ENCODE data around the gene NR1D1.

Gene NR1D1

DNA sequence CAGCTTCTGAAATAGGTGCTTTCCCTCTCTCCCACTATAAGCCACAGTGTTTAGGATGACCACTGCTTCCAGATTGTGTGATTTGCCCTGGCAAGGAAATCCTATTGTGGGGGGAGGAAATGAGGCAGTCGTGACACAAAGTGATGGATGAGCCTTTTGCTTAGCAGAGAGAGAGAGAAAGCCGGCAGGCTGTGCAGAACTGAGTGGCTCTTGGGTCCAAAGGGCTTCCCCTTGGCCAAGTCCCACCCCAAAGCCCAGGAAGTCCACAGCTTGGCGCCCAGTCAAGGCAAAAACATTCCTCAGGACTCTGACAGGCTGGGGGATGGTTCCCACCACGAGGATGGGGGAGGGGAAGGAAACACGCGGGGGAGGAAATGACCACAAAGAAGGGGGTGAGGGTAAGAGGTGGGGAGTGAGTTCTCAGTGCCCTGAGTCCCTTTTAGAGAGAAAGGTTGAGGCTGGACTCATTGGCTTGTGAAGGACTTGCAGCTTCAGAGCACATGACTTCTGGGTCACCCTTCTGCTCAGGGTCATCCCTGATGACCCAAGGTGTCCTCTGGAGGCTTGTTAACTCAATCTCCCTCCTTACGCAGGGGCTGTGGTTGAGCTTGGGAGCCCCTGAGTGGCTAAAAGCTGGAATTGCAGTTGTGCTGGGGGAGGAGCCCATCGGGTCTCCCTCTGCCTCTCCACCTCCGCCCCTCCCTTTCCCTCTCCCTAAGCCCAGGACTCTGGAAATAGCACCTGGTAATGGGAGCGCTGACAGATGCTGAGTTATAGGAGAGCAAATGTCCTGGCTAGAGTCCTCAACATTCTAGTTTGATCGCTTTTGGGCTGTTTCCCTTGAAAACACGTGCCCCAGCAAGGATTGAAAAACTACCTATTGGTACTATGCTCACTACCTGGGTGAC, 11.1 kb upstream of the NR1D1 start:
- Histone ChIP-seq H3K27ac (ENCODE audit: low read length) (peak overlapping the region; percentile 97), H3K4me1 (ENCODE audit: control insufficient read depth, insufficient read depth, low read length) (peaks cover 77% of the 10 kb centered on the region), H3K4me3 (ENCODE audit: low read length in 2 of 2) (peak overlapping the region in 1 of 2 donors; percentile 55)

DNA sequence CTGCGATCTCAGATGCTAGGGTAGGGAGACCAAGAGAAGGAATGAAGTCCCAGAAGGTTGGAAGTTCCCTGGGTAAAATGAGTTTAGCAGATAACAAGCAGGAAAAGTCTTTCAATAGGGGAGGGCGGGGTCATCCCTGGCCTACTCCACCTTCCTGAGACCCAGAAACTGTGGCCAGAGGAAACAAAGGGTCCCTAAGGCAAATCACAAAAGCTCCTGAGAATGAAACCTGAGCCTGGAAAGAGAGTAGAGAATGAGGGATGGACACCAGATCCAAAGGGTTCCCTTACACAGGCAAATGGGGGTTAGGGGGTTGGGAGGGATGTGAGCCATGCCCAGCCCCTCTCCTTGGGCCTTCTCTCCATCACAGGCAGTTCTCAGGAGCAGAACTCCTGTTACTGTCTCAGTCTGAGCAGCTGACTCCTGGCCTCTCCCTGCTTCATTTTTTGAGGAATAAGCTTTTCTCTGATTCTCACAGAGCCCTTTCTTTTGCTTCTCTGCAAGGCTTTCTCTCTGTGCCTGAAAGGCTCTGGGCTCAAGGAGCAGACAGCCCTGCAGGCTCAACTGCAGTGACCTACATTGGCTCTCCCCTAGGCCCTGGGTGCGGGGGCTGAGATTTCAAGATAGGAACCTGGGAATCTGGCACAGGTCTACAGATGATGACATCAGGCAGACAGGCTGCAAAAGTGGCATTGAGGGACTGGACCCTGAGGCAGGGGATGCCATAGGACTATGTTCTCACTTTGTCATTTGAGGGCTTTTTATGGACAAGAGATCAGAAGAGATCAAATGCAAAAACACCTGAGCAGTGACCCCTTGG, 9.8 kb upstream of the NR1D1 start:
- H3K27ac ChIP-seq (ENCODE audit: low read length), result peak overlapping the region; percentile 97
- peak overlapping the region; percentile 36 to 59 for H3K9ac ChIP-seq (ENCODE audit: low read length in 2 of 2)
- peak overlapping the region in 1 of 2 donors; percentile 55 for H3K4me3 ChIP-seq (ENCODE audit: low read length in 2 of 2)
- peaks cover 89% of the 10 kb centered on the region for H3K4me1 ChIP-seq (ENCODE audit: control insufficient read depth, insufficient read depth, low read length)
- H3K36me3 ChIP-seq (ENCODE audit: control insufficient read depth in 2 of 2, insufficient read depth in 2 of 2, low read length in 2 of 2), result no peaks in the 10 kb centered on the region
- no peaks in the 10 kb centered on the region for H3K9me3 ChIP-seq (ENCODE audit: control insufficient read depth in 2 of 2, low read length in 2 of 2)
- no peaks in the 10 kb centered on the region for H3K27me3 ChIP-seq (ENCODE audit: control insufficient read depth in 1 of 2, insufficient read depth in 2 of 2, low read length in 2 of 2)

More for the DNA sequence above, 11.1 kb upstream of the NR1D1 start:
- Histone ChIP-seq H3K9ac (ENCODE audit: low read length in 2 of 2) (peak overlapping the region; percentile 59 to 60), H3K9me3 (ENCODE audit: control insufficient read depth in 2 of 2, low read length in 2 of 2) (no peaks in the 10 kb centered on the region), H3K27me3 (ENCODE audit: control insufficient read depth in 1 of 2, insufficient read depth in 2 of 2, low read length in 2 of 2) (no peaks in the 10 kb centered on the region), H3K36me3 (ENCODE audit: control insufficient read depth in 2 of 2, insufficient read depth in 2 of 2, low read length in 2 of 2) (no peaks in the 10 kb centered on the region)

DNA sequence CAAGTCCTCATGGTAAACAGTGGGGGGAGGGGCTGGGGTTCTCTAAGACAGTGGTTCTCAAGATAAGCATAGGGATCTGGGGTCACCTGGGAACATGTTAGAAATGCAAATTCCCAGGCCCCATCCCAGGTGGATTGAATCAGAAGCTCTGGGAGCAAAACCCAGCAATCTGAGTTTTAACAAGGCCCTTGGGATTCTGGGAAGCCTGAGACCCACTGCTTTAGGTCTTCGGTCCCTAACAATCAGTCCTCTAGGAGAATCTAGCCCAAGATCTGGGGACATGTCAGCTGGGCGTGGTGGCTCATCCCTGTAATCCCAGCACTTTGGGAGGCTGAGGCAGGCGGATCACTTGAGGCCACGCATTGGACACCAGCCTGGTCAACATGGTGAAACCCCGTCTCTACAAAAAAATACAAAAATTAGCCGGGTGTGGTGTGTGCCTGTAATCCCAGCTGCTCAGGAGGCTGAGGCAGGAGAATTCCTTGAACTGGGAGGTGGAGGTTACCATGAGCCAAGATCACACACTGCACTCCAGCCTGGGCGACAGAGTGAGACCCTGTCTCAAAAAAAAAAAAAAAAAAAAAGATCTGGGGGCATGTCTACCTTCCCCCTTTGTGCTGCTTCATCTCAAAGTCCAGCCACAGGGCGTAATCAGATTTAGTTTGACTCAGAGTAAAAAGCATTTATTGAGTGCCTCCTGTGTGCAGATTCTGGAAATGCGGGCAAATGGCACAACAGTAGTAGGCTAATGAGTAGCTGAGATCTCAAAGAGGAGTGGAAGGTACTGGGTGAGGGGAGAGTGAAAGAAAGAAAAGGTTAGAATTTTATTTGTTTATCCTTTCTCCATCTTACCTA, 8.8 kb upstream of the NR1D1 start:
- H3K9me3 ChIP-seq (ENCODE audit: control insufficient read depth in 2 of 2, low read length in 2 of 2), result no peaks in the 10 kb centered on the region
- H3K4me1 ChIP-seq (ENCODE audit: control insufficient read depth, insufficient read depth, low read length), result peaks cover 99% of the 10 kb centered on the region
- no peaks in the 10 kb centered on the region for H3K36me3 ChIP-seq (ENCODE audit: control insufficient read depth in 2 of 2, insufficient read depth in 2 of 2, low read length in 2 of 2)
- H3K27me3 ChIP-seq (ENCODE audit: control insufficient read depth in 1 of 2, insufficient read depth in 2 of 2, low read length in 2 of 2), result no peaks in the 10 kb centered on the region
- H3K9ac ChIP-seq (ENCODE audit: low read length in 2 of 2), result peak overlapping the region; percentile 13 to 50
- H3K27ac ChIP-seq (ENCODE audit: low read length), result peak overlapping the region; percentile 97
- H3K4me3 ChIP-seq (ENCODE audit: low read length in 2 of 2), result no peak overlapping the region

DNA sequence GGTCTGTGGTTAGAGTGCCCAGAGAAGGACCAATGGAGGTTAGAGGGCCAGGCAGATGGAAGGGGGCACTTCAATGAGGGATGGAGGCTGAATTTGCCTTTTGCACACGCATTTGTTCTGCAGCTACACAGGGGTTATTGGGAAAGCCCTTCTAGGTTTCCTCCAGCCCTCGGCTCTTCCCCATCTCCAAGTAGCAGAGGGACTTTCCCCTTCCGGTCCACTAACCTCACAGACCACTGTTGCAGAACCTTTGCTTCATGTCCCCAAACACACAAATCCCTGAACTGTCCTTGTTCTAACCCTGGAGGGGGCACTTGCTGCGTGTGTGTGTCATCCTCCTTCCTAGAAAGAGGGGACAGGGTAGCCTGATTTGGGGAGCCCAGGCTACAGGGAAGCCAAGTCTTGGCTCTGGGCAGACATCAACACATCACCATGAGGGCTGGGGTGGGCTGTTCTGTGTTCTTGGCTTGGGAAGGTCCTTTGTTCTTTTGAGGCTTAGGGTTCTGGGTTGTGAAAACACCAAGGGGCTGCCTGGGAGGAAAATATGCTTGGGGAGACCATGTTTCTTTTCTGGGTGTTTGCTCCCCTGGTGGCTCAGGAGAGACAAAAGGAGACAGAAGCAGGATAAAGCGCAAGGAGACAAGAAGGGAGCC, 7.3 kb upstream of the NR1D1 start:
- peaks cover 99% of the 10 kb centered on the region for H3K4me1 ChIP-seq (ENCODE audit: control insufficient read depth, insufficient read depth, low read length)
- no peaks in the 10 kb centered on the region for H3K36me3 ChIP-seq (ENCODE audit: control insufficient read depth in 2 of 2, insufficient read depth in 2 of 2, low read length in 2 of 2)
- H3K9me3 ChIP-seq (ENCODE audit: control insufficient read depth in 2 of 2, low read length in 2 of 2), result no peaks in the 10 kb centered on the region
- peak overlapping the region; percentile 97 for H3K27ac ChIP-seq (ENCODE audit: low read length)
- H3K4me3 ChIP-seq (ENCODE audit: low read length in 2 of 2), result peak overlapping the region; percentile 49 to 52
- H3K9ac ChIP-seq (ENCODE audit: low read length in 2 of 2), result peak overlapping the region; percentile 50 to 72
- H3K27me3 ChIP-seq (ENCODE audit: control insufficient read depth in 1 of 2, insufficient read depth in 2 of 2, low read length in 2 of 2), result no peaks in the 10 kb centered on the region

DNA sequence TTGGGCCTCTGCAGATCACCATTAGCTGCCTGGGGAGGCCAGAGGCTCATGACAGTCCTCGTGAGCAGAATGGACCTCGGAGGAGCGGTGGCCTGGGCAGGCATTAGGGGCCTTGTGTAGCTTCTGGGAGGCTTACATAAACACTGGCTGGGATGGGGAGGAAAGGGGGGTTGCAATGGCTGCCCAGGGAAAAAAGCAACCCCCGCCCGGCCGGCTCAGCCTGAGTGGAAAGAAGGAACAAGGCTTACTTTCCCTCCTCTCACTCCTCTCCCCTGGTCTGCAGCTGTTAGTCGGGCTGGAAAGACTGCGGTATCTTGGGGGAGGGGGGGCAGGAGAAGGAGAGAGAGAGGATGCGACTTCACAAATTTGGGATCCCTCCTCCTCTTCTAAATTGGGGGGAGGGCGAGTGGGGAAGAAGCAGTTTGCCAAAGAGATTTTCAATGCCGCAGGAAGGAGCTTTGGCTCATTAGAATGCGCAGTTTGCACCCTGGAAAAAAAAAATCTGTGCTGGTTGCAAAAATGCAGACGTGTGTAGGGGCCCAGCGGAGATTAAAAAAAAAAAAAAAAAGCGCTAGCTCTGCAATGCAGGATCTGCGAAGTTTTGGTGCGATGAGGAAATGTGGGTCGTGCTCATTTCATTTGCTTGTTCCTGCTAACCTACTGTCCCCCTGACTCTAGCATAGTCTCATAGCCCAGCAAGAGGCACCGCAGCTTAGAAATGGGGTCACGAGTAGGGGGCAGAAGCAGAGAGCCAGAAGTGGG, 6.6 kb upstream of the NR1D1 start:
- Histone ChIP-seq H3K27ac (ENCODE audit: low read length) (peak overlapping the region; percentile 97), H3K9ac (ENCODE audit: low read length in 2 of 2) (peak overlapping the region in 1 of 2 donors; percentile 72), H3K4me1 (ENCODE audit: control insufficient read depth, insufficient read depth, low read length) (peaks cover 92% of the 10 kb centered on the region), H3K4me3 (ENCODE audit: low read length in 2 of 2) (peak overlapping the region; percentile 49 to 52), H3K36me3 (ENCODE audit: control insufficient read depth in 2 of 2, insufficient read depth in 2 of 2, low read length in 2 of 2) (no peaks in the 10 kb centered on the region), H3K9me3 (ENCODE audit: control insufficient read depth in 2 of 2, low read length in 2 of 2) (no peaks in the 10 kb centered on the region), H3K27me3 (ENCODE audit: control insufficient read depth in 1 of 2, insufficient read depth in 2 of 2, low read length in 2 of 2) (no peaks in the 10 kb centered on the region)

DNA sequence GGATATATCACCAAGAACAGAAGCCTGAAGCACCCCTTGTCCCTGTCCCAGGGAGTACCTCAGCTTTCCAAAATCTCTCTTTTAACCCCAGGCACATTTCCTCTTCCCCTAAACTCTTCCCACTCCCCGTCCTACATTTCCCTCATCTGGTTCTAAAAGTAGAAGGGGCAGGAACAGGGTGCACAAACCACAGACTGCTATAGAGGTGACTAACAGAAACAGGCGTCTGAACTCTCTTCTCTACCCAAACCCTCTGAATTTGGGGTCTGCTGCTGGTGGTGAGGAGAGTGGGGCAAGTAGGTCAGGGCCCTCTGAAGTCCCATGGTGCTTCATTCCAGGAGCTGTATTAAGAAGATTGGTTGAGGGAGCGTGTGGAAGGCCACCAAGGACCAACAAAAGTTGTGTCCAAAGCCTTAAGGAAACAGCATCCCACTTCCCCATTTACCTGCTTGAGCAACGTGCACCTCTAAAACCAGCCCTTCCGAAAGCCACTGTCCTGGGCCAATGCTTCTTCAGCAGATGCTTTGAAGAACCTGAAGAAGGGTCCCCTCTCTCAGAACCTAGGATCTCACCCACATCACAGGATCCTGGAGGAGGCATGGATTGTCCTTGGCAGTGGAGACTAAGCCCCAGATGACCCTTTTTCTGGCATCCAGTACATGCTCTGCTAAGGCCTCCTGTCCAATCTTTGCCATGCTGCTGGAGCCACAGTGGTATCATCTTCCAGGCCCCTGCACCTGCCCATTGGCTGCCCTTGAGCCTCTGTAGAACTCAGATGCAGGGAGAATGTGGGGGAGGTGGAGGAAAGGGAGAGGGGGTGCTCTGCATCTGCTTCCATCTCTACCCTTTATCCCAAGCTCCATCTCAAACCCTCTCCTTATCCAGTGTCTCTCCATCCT, 5.7 kb upstream of the NR1D1 start:
- H3K9ac ChIP-seq (ENCODE audit: low read length in 2 of 2), result peak overlapping the region in 1 of 2 donors; percentile 47
- peak overlapping the region; percentile 49 to 52 for H3K4me3 ChIP-seq (ENCODE audit: low read length in 2 of 2)
- H3K36me3 ChIP-seq (ENCODE audit: control insufficient read depth in 2 of 2, insufficient read depth in 2 of 2, low read length in 2 of 2), result no peaks in the 10 kb centered on the region
- H3K9me3 ChIP-seq (ENCODE audit: control insufficient read depth in 2 of 2, low read length in 2 of 2), result no peaks in the 10 kb centered on the region
- peaks cover 88% of the 10 kb centered on the region for H3K4me1 ChIP-seq (ENCODE audit: control insufficient read depth, insufficient read depth, low read length)
- no peaks in the 10 kb centered on the region for H3K27me3 ChIP-seq (ENCODE audit: control insufficient read depth in 1 of 2, insufficient read depth in 2 of 2, low read length in 2 of 2)
- peak overlapping the region; percentile 97 for H3K27ac ChIP-seq (ENCODE audit: low read length)

DNA sequence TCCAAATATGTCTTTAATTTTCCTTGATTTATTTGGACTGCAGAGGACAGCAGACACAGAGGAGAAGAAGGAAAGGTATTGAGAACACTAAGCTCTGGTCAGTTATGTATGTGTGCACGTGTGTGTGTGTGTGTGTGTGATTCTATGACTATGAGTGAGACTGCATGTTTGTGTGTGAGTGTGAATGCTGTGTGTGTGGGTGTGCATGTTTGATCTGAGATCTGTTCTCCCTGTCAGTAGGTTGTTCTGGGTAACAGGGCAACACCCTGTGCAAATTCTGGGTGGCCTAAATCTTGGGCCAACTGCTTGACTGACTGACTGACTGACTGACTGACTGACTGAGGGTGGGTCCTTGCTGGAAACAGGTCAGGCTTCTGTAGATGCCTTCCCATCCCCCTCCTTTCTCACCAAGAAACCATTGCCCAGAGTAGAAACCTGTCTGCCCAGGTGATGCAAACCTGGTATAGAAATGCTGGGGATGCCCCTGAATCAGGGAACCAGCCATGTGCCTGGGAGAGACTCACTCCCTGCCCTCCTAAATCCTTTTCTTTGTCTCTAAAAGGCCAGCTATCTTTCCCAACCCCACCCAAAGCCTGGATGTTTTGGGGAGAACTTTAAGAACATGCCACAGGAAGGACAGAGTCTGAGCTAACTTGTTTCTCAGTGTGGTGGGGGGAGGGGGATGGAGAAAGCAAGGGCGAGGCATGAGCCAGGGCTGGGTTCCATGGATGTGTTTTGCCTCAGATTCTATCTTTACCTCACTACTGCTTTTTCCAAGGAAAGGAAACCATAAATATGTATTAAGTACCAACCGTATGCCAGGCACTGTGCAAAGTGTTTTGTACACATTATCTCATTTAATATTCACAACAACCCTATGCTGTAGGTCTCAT, 4.5 kb upstream of the NR1D1 start:
- peak overlapping the region; percentile 1 to 5 for H3K9ac ChIP-seq (ENCODE audit: low read length in 2 of 2)
- H3K27ac ChIP-seq (ENCODE audit: low read length), result peak overlapping the region; percentile 53
- no peaks in the 10 kb centered on the region for H3K27me3 ChIP-seq (ENCODE audit: control insufficient read depth in 1 of 2, insufficient read depth in 2 of 2, low read length in 2 of 2)
- no peaks in the 10 kb centered on the region for H3K36me3 ChIP-seq (ENCODE audit: control insufficient read depth in 2 of 2, insufficient read depth in 2 of 2, low read length in 2 of 2)
- H3K4me3 ChIP-seq (ENCODE audit: low read length in 2 of 2), result peak overlapping the region; percentile 1 to 44
- no peaks in the 10 kb centered on the region for H3K9me3 ChIP-seq (ENCODE audit: control insufficient read depth in 2 of 2, low read length in 2 of 2)
- peaks cover 80% of the 10 kb centered on the region for H3K4me1 ChIP-seq (ENCODE audit: control insufficient read depth, insufficient read depth, low read length)

DNA sequence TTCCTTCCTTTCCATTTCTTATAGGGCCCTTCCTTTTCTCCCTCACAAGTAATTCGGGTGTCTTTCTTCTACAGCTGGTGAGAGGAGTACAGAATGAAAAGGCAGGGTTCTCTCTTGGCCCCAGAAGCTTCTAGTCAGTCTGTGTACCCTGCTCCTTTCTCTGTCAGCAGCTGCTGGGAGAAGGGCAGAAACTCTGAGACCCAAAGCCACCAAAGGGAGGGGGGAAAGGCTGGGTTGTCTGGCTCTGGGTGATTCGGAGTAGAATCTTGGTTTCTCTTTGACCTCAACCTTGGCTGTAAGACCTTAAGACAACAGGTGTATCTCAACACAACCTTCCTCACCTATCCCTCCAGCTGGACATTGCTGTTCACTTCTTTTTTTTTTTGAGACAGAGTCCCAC, 3.3 kb upstream of the NR1D1 start:
- Histone ChIP-seq H3K4me3 (ENCODE audit: low read length in 2 of 2) (peak overlapping the region in 1 of 2 donors; percentile 17), H3K27ac (ENCODE audit: low read length) (peak overlapping the region; percentile 66), H3K9me3 (ENCODE audit: control insufficient read depth in 2 of 2, low read length in 2 of 2) (no peaks in the 10 kb centered on the region), H3K36me3 (ENCODE audit: control insufficient read depth in 2 of 2, insufficient read depth in 2 of 2, low read length in 2 of 2) (no peaks in the 10 kb centered on the region), H3K27me3 (ENCODE audit: control insufficient read depth in 1 of 2, insufficient read depth in 2 of 2, low read length in 2 of 2) (no peaks in the 10 kb centered on the region), H3K4me1 (ENCODE audit: control insufficient read depth, insufficient read depth, low read length) (peaks cover 74% of the 10 kb centered on the region), H3K9ac (ENCODE audit: low read length in 2 of 2) (peak overlapping the region; percentile 31 to 42)
